T-helper 9 cell (primary cell): ENCODE data around the gene DNPH1.

Source experiments
- DNase-seq: peaks from one replicate; pipeline ENCODE4 v3.0.0-alpha.2; 2020

Gene DNPH1

GRCh38 chr6:43207286-43207685 is 22.0 kb downstream of the DNPH1 start:
- no peak for DNase-seq

DNA sequence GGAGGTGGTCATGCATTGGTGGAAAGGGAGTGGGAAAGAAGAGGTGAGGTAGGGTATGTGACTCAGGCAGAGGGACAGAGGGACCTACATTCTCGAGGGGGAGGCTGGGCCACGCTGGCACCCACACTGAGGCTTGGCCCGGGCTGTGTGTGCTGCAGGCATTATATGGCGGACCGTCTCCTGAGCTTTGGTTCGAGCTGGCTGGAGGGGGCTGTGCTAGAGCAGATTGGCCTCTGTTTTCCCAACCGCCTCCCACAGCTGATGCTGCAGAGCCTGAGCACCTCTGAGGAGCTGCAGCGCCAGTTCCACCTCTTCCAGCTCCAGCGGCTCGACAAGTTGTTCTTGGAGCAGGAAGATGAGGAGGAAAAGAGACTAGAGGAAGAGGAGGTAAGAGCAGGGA is 23.4 kb downstream of the DNPH1 start:
- no peak for DNase-seq

DNA sequence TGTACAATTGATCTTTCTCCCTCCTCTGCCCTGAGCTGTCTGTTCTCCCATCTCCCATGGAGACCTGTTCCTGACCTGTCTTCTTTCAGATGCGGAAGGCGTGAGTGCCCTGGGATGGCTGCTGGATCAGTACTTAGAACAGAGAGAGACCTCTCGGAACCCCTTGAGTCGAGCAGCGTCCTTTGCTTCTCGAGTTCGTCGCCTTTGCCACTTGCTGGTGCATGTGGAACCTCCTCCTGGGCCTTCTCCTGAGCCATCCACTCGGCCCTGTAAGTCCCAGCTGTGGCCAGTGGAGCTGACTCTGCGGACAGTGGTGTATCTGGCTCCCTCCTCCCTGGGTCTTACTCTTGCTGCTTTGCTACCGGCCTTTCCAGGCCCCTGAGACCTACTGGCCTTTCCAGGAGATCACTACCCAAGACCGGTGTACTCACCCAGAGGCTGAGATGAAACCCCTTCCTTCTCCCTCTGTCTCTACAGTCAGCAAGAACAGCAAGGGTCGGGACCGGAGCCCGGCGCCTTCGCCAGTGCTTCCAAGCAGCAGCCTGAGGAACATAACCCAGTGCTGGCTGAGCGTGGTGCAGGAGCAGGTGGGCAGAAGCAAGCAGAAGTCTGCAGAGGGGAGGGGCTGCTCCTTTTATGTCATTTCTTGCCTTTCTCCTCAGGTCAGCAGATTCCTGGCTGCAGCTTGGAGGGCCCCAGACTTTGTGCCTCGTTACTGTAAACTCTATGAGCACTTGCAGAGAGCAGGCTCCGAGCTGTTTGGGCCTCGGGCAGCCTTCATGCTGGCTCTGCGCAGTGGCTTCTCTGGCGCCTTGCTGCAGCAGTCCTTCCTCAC is 24.8 kb downstream of the DNPH1 start:
- DNase-seq, result no peak

GRCh38 chr6:43203718-43204095 is 25.6 kb downstream of the DNPH1 start:
- no peak for DNase-seq

- no peak for DNase-seq
Observed at GRCh38 chr6:43203029-43203717, 26.1 kb downstream of the DNPH1 start.

- DNase-seq, result no peak
Observed at GRCh38 chr6:43202451-43202850, 26.8 kb downstream of the DNPH1 start.

DNA sequence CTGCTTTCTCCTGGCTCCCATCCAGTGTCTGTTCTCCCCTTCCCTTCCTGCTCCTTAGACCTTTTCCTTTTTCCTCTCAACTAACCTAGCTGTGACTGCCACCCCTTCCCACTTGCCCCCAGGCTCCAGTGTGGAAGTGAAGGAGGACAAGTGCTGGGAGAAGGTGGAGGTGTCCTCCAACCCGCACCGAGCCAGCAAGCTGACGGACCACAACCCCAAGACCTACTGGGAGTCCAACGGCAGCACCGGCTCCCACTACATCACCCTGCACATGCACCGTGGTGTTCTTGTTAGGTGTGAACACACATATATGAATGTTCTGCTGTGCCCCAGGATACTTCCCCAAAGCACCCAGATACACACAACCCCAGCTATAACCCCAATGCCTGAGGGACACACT is 28.7 kb downstream of the DNPH1 start:
- no peak for DNase-seq

DNA sequence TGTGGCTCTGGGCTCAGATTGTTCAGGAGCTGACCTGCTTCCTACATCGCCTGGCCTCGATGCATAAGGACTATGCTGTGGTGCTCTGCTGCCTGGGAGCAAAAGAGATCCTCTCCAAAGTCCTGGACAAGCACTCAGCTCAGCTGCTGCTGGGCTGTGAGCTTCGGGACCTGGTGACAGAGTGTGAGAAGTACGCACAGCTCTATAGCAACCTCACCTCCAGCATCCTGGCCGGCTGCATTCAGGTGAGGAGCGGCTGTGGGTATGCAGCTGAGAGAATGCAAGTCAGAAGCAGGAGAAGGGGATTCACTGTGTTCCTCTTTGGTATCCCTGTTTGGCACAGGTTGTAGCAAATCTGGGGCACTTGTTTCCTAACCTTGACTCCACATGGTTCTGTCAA is 29.4 kb downstream of the DNPH1 start:
- no peak for DNase-seq

DNA sequence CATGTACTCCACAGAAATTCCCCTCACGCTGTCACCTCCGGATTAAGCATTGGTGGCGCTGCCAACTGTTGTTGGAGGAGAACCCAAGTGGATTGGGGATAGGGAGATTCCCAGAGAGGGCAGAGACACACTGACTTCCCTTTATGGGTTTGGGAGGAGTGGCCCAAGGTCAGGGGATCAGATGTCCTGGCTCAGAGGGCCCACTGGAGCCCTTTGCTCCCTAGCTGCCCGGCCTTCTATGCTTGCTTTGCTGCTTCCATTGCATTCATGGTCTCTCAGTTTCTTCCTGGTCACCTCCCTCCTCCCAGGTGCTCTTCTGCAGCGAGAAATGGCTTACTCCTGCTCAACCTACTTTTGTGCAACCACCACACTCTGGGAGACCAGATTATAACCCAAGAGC is 32.9 kb downstream of the DNPH1 start:
- no peak for DNase-seq

DNA sequence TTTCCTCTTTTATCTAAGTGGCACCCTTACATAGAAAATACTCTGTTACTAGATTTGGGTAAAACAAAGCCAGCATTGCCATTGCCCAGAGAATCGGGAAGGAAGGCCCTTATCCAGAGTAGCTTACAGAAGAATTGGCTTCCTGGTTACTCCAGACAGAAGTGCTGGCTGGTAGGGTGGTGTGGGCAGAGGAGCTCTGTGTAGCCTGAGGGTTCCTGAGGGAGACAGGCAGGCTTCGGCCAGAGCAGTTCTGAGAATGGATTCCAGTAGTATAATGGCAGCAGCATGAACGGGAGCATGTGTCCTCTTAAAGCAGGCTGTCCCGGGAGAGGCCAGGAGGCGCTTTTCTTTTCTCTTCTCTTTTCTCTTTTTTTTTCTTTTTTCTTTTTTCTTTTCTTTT is 35.4 kb downstream of the DNPH1 start:
- DNase-seq, result no peak

DNA sequence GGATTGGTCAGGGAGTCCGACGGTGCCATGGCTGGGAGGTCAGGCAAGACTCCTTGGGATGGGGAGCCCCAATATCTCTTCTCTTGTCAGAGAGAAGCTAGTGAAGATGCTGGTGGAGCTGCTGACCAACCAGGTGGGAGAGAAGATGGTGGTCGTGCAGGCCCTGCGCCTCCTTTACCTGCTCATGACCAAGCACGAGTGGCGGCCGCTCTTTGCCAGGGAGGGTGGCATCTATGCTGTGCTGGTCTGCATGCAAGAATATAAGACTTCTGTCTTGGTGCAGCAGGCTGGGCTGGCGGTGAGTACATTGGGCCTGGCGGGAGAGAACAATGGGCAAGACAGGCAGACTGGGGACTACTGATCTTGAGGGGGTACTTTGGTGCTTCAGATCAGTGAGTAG is 36.4 kb downstream of the DNPH1 start:
- no peak for DNase-seq

DNA sequence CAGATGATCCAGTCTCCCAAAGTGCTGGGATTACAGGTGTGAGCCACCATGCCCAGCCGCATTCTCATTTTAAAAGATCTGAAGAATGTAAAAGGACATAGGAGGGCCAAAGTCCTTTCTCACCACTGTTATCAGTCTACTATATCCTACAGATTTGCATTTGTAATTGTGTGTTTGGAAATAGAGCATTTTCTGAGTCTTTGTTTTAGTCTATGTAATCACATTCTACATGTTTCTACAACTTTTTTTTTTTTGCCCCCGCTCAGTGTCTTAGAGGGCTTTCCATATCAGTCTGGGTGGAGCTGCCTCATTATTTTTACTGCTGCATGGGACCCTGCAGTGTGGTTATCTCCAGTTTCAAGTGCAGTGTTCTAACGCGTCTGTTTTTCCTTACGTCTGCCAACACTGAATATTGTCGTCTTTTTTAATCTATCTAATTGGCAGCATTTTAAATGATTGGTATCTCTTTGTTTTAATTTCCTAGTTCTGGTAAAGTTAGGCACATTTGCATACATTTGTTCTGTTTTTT is 39.4 kb downstream of the DNPH1 start:
- DNase-seq, result no peak

DNA sequence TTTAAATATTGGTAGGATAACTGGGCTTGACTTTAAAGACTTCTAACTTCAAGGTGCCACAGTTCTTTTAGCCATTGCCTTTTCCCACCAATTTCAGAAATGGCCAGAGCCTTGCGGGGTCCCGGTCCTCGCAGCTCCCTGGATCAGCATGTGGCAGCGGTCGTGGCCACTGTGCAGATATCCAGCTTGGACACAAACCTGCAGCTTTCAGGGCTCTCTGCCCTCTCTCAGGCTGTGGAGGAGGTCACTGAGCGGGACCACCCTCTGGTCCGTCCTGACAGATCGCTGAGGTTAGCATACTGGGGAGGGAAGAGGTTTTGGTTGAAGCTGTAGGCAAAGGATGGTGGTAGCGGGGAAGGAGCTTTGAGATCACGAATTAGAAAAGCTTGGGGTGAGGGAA is 40.9 kb downstream of the DNPH1 start:
- no peak for DNase-seq

DNA sequence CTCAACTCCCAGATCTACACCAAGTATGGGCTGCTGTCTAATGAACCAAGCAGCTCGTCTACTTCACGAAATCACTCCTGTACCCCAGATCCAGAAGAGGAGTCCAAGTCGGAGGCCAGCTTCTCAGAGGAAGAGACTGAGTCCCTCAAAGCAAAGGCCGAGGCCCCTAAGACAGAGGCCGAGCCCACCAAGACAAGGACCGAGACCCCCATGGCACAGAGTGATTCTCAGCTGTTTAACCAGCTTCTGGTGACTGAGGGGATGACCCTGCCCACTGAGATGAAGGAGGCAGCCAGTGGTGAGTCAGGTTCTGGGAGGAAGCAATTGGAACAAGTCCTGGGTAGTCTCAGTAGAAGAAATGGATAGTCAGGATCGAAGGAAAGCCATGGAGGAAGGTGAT is 41.5 kb downstream of the DNPH1 start:
- DNase-seq, result no peak

DNA sequence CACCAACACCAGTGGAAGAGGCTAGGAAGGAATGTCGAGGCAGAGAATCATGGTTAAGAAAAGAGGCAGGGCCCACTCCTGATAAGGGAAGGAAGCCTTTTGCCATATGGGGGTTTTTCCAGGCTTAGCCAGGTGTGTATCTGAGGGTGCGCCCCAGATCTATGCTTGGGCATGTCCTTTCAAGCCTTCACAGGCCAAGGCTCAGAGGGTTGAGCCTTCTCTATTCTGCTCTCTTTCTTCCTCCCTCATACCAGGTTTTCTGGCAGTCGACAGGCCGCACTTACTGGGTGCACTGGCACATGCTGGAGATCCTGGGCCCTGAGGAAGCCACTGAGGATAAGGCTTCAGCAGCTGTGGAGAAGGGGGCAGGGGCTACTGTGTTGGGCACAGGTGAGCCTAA is 42.6 kb downstream of the DNPH1 start:
- DNase-seq, result no peak

- DNase-seq, result no peak
Observed at GRCh38 chr6:43186019-43186418, 43.3 kb downstream of the DNPH1 start.

DNA sequence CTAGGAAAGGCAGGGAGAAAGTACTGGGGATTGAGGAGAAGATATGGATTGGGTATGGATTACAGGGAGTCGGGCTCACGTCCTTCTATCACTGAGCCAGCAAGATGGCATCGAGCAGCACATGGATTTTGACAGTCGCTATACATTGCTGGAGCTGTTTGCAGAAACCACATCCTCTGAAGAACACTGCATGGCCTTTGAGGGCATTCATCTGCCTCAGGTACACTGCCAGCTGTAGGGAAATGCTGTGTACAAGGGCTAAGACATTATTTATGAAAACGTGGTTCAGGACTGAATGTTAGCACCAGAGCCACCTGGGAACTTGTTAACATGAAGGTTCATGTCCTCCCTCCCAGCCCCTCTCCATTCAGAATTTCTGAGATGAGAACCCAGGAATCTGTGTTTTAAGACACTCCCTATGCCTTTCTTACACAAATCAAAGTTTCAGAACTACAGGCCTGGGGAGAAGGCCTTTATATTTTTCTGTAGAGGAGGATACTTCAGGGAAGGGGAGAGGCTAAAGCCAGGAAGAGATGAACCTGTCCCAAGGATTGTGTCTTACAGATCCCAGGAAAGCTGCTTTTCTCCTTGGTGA is 43.8 kb downstream of the DNPH1 start:
- DNase-seq, result no peak

GRCh38 chr6:43184268-43184985 is 44.9 kb downstream of the DNPH1 start:
- DNase-seq, result no peak

GRCh38 chr6:43183441-43183840 is 45.8 kb downstream of the DNPH1 start:
- no peak for DNase-seq

GRCh38 chr6:43181942-43182860 is 47.1 kb downstream of the DNPH1 start, which contains the start of gene CUL9:
Gene CUL9, plus strand, starts transcription at chr6:43182196. Its CDS starts 2,115 bp downstream, at chr6:43184311.
- DNase-seq, result peak; percentile 70

DNA sequence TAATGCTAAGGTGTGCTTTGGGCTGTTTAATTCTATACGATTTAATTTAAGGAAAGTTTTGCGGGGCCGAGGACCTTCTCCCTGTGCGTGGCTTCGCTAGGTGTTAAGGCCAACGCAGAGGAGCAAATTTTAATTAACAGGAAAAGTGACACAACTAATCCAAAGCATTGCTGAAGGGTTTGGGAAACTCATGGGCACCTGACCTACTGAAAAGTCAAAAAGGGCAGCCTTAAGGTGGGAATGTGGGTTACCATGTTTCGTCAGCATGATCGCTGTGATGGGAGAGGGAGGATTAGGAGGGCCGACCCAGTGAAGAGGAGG is 47.7 kb downstream of the DNPH1 start:
- no peak for DNase-seq

DNA sequence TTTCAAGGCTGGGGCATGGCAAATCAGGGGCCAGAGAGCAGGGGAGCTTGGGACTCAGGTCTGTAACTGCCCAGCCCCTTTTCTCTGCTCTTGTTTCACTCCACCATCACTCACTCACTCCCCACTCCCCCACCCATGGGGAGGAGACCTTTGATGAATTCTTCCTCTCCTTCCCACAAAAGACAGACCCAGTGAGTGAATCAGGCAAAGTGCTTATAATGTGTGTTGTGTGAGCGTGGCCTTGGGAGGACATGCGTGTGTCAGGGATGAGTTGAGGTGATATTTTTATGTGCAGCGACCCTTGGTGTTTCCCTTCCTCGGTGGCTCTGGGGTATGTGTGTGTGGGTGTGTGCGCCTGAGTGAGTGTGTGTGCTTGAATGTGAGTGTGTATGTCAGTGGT is 48.3 kb downstream of the DNPH1 start:
- no peak for DNase-seq
